Raji (cell line): Measurements from ENCODE around the gene TSNAXIP1.

ENCODE experiments used
- POLR2A ChIP-seq: IDR thresholded peaks from 2 replicates; pipeline ENCODE4 v1.6.1; 2011; ENCODE audit warnings: low read depth, low read length, control low read depth; ENCODE audit not compliant: insufficient read depth

The TSNAXIP1 gene

DNA sequence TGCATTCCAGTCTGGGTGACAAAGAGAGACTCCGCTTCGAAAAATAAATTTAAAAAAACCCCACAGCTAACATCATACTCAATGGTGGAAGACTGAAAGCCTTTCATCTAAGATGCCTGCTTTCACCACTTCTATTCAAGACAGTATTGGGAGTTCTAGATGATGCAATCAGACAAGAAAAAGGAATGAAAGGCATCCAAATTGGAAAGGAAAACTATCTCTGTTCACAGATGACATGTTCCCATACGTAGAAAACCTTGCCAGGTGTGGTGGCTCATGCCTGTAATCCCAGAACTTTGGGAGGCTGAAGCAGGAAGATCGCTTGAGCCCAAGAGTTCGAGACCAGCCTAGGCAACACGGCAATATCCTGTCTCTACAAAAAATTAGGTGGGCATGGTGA is 31.4 kb upstream of the TSNAXIP1 start:
- no peak for TF ChIP-seq POLR2A

DNA sequence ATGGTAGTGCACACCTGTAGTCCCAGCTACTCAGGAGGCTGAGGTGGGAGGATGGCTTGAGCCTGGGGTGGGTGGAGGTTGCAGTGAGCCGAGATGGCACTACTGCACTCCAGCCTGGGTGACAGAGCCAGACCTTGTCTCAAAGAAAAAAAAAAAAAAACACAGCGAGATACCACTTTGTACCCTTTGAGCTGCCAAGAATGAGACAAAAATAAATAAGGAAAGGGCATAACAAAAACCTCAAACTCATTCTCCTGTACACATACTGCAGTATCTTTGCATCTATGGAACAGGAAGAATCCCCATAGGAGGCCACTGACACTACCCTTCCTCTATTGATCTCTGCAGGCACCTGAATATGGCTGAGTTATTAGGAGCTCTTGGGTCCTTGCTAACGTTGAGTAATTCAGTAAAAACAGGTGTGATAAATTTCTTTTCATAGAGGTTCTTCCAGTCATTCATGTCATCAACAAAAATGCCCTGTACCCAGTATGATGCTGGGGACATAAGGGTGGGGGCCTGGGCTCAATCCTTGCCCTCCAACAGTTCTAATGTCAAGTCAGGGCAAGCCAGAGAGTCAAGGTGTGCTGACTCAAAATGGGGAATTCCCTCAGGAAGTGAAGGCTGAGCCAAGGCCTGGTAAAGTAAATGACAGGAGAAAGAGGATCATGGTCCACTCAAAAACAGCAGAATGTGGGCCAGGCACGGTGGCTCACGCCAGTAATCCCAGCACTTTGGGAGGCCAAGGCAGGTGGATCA is 27.3 kb upstream of the TSNAXIP1 start:
- TF ChIP-seq POLR2A = no peak

DNA sequence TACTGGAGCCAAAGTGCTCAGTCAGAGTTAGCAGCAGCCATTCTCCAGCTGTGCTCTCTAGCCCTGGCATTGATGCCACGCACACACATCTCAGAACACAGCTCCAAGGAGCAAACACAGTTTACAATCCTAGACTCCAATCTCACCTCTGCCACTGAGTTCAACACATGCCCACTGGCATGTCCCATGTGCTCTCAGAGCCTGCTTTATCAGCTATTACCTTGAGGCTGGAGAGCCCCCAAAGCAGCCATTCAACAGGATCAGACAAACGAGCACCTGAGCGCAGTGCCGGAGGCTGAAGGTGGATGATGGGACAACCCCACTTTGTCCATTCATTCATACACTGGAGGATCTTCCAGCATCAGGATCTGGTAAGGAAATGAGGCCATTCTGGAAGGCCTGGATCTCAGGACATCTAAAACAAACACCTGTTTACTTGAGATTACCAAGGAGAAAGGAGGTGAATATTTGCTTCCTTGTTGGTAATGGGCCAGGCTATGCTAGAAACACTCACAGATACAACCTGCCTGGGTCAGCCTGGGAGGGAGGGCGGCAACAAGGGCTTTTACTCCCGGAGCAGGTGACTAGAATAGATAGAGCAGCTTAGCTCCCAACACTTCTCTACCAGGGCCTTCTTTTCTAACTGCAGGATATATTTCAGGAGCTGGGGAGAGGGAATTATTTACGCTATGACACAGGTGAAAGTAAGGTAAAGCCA is 25.7 kb upstream of the TSNAXIP1 start:
- no peak for TF ChIP-seq POLR2A

DNA sequence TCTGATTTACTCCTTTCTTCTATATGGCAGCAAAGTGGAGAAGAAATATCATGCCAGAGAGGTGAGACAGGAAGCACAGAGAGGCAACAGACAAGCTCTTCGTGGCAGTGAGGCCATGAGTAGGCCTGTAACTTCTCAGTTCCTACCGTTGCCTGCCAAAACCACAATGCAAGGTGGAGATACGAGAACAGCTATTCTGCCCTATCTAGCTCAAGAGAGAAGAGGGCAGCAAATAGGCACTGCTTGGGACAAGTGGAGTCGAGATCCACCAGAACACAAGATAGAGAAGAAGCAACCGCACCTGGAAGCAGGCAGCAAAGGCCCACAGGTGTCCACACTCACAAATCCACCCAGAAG is 25.1 kb upstream of the TSNAXIP1 start:
- no peak for TF ChIP-seq POLR2A

GRCh38 chr16:67782567-67783352 is 23.9 kb upstream of the TSNAXIP1 start:
- no peak for TF ChIP-seq POLR2A

DNA sequence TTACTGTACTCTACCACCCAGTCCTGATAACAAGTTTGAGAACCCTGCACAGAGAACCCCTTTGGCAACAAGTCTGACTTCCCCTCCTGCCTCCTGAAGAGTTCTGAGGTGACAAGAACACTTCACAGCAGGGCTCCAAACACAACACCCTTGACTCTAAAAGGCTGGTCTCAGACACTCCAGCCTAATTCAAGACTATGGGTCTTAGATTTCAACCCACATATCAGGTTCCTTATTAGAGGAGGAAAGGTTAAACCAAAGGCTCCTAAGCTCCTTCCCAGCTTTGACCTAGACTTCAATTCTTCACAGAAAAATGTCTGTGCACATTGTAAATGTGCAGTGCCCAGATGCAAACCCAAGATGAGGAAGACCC is 23.4 kb upstream of the TSNAXIP1 start:
- TF ChIP-seq POLR2A = no peak

DNA sequence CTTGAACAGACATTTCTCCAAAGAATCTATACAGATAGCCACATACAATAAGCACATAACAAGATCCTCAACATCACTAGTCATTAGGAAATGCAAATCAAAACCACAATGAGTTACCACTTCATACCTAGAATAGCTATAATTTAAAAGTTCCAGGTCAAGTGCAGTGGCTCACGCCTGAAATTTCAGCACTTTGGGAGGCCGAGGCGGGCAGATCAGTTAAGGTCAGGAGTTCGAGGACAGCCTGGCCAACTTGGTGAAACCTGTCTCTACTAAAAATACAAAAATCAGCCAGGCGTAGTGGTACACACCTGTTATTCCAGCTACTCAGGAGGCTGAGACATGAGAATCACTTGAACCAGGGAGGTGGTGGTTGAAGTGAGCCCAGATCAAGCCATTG is 20.2 kb upstream of the TSNAXIP1 start:
- TF ChIP-seq POLR2A = no peak

GRCh38 chr16:67790071-67790470 is 16.6 kb upstream of the TSNAXIP1 start:
- TF ChIP-seq POLR2A = no peak

DNA sequence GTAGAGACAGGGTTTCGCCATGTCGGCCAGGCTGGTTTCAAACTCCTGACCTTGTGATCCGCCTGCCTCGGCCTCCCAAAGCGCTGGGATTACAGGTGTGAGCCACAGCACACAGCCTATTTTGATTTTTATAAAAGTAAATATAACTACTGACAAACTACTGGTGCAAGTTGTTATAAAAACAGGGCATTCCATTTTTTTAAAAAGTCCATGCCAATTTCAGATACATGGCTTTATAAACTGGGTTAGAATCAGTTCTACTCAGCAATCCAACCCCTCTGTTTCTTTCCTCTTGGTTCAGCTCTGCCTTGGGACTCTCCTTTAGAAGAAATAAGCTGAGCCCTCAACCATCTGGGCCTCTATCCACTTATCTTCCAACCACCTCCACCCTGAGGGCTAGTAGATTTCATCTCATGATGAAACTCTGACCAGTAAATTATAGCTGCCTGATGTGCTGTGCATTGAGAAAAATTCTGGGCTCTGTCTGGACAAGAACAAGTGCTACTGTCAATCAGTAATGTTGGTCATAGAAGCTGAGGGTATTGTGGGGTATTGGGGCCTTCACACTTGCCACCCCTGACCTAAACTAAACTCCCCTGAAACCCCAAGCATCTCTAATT is 10.5 kb upstream of the TSNAXIP1 start:
- no peak for TF ChIP-seq POLR2A

DNA sequence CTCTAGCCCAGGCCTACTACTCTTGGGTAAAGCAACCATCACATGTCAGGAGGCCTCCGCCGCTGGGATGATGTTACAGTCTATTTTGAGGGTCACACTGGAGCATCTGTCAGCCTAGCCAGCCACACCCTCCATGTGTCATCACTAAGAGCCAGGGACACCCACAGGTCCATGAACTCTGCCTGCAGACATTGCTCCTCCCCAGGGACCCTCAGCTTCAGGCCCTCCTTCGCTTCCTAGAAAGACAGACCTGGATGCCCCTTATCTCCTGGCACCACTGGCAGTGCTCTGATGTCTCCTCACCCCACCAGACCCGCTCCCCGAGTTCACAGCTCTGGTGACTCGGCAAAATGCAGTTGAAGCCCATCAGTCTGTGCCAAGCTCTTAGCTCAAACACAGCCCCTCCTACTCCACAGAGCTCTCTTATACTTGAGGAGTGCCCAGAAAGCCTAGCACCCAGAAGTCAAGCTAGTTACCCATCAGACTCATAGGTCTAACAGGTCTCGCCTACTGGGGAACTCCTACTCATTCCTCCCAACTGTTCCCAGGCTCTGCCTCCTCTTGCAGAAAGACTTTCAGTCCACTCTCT is 6.3 kb upstream of the TSNAXIP1 start:
- TF ChIP-seq POLR2A = no peak

DNA sequence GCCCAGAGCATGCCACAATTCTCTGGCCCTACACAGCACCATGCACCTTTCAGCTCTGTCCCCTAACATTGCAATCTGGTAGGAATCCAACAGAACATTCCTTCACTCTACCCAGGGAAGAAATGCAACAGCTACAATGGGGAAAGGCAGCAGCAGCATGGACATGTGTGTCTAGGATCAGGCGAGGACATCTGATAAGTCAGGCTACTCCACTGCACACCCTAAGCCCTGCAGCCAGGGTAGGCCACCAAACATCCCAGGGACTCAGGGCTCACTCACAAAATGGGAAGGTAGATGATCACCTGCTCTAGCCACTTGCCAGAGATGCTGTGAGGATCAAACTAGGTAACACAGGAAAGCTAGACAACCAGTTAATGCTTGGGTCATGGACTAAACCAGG is 5.4 kb upstream of the TSNAXIP1 start:
- no peak for TF ChIP-seq POLR2A

DNA sequence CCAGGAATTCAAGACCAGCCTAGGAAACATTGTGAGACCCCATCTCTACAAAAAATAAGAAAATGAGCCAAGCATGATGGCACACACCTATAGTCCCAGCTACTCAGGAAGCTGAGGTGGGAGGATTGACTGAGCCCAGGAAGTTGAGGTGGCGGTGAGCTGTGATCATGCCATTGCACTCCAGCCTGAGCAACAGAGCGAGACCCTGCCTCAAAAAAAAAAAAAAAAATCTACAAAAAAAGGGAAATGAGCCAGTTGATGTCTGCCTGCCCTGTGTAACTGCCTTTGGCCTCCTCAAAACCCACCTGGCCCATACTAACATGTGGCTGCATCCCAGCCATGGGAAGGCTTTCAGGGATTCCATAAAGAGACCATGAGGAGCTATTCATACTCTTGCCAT is 4.8 kb upstream of the TSNAXIP1 start:
- no peak for TF ChIP-seq POLR2A

DNA sequence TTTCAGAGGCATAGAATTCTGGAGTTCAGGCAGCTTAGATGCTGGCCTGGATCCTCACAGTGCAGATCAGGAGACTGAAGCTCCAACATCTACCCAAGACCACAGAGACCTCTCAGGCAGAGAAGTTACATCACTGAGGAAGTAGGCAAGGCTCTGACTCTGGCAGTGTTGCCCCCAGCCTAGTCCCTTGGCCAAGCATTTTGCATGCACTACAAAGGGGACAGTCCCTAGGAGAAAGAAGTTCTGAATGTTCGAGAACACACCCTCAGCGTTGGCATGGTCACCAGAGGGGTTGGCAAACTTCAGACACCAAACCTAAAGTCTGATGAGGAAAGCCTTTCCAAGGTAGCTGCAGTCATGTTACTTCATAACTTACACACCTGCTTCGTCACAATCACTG is 2.8 kb upstream of the TSNAXIP1 start:
- TF ChIP-seq POLR2A = no peak

GRCh38 chr16:67804853-67805542 is 1.7 kb upstream of the TSNAXIP1 start:
- 0 out of 2 replicates have a peak, but pooled peaks have one; percentile 16 for TF ChIP-seq POLR2A
